ENCODE results near the gene ITLN1.
"Not testable (repeated sequence)": the region's sequence is repeated elsewhere in the genome, so short reads cannot be mapped to it uniquely, and the experiment has no call there.

Gene ITLN1

GRCh38 chr1:160882582-160882981 is 2.4 kb downstream of the ITLN1 start:
- DNase-seq = no peak

GRCh38 chr1:160881264-160881663 is 3.7 kb downstream of the ITLN1 start:
- DNase-seq = not testable (repeated sequence)

GRCh38 chr1:160880216-160880615 is 4.8 kb downstream of the ITLN1 start:
- peak; percentile 55 to 61 (median 55) for DNase-seq

GRCh38 chr1:160879056-160879455 is 5.9 kb downstream of the ITLN1 start:
- peak in 1 of 3 donors; percentile 13 for DNase-seq

- peak in 1 of 3 donors; percentile 19 for DNase-seq
Measured at GRCh38 chr1:160877221-160877620, 7.8 kb downstream of the ITLN1 start.

- DNase-seq = peak in 2 of 3 donors; percentile 14 to 30
Measured at GRCh38 chr1:160876311-160876710, 8.7 kb downstream of the ITLN1 start.

GRCh38 chr1:160875591-160875990 is 9.4 kb downstream of the ITLN1 start:
- DNase-seq = peak; percentile 21 to 44 (median 33)

- DNase-seq = no peak
Measured at GRCh38 chr1:160874935-160875334, 10.0 kb downstream of the ITLN1 start.

GRCh38 chr1:160868141-160868540 is 16.8 kb downstream of the ITLN1 start:
- peak; percentile 34 to 50 (median 48) for DNase-seq

GRCh38 chr1:160867651-160868050 is 17.3 kb downstream of the ITLN1 start:
- DNase-seq = not testable (repeated sequence)

GRCh38 chr1:160866695-160867260 is 18.2 kb downstream of the ITLN1 start:
- DNase-seq = no peak

GRCh38 chr1:160866001-160866694 is 18.8 kb downstream of the ITLN1 start:
- DNase-seq = no peak

GRCh38 chr1:160865337-160865736 is 19.6 kb downstream of the ITLN1 start:
- no peak for DNase-seq

GRCh38 chr1:160864173-160864572 is 20.8 kb downstream of the ITLN1 start:
- no peak for DNase-seq

GRCh38 chr1:160863774-160864131 is 21.2 kb downstream of the ITLN1 start:
- DNase-seq = peak in 2 of 3 donors; percentile 30 to 55

- peak in 2 of 3 donors; percentile 42 to 51 for DNase-seq
Measured at GRCh38 chr1:160863061-160863773, 21.8 kb downstream of the ITLN1 start.

GRCh38 chr1:160862203-160863060 is 22.5 kb downstream of the ITLN1 start, which contains the start of gene CD244:
CD244 (minus strand) TSS chr1:160862887; CDS start chr1:160862677, 210 bp downstream.
- peak; percentile 92 to 96 (median 94) for DNase-seq

GRCh38 chr1:160860840-160861505 is 24.0 kb downstream of the ITLN1 start:
- no peak for DNase-seq

- DNase-seq = peak; percentile 47 to 77 (median 62)
Measured at GRCh38 chr1:160859166-160859565, 25.8 kb downstream of the ITLN1 start.

- no peak for DNase-seq
Measured at GRCh38 chr1:160858507-160858906, 26.5 kb downstream of the ITLN1 start.

GRCh38 chr1:160858097-160858496 is 26.9 kb downstream of the ITLN1 start:
- no peak for DNase-seq
